HepG2 (cell line): ENCODE data around the gene RAB3A. TPM values are rescaled to one million over a fixed set of nuclear protein-coding genes. Genes with fewer than 3 reads are reported as not detected.

Source experiments
- ATAC-seq: fragments of 200-7000 bp; cut with Tn5 transposase; 3 replicates; pipeline ENCODE4 v1.9.1; 2020; ENCODE audit warnings: mild to moderate bottlenecking, moderate library complexity
- BruUV-seq: library from RNA; stranded (reverse); fragments of 400-500 nt; replicated peaks from 2 replicates; lab custom pipeline; 2021; lab: Mats Ljungman, UMichigan
- CTCF ChIA-PET: fragments of 300-600 bp; formaldehyde crosslinking; extraction: SDS; loops from one replicate; lab custom pipeline; 2021; ENCODE audit warnings: low total read pairs, inconsistent platforms, low intra/inter-chr PET ratio; lab: Yijun Ruan, JAX
- POLR2A ChIA-PET: fragments of 350-600 bp; sonication (Branson Sonifier 250); formaldehyde crosslinking; loops from one replicate; lab custom pipeline; 2020; ENCODE audit warnings: antibody characterized with exemption, inconsistent platforms; lab: Yijun Ruan, JAX
- DNase-seq: peaks from one replicate; pipeline ENCODE4 v3.0.0-alpha.2; 2015; ENCODE audit warnings: low spot score
- FAIRE-seq: peaks from 3 replicates; lab custom pipeline; 2011; peaks lifted over from hg19 to GRCh38; lab: Jason Lieb, UNC
- H2AFZ ChIP-seq: one replicate; pipeline ENCODE4 v1.6.1; 2011; ENCODE audit warnings: low read length, inconsistent platforms
- H3K27ac ChIP-seq: fragments of 300-600 bp; 3 replicates; pipeline ENCODE4 v1.8.0; 2011; ENCODE audit warnings: mixed run types, mild to moderate bottlenecking, mixed read lengths, low read length, inconsistent platforms; ENCODE audit not compliant: insufficient read depth; ENCODE audit errors: extremely low read length
- H3K27me3 ChIP-seq, 2 experiments: fragments of 200-600 bp in 1 of 2; 2 replicates in 1 of 2; 3 replicates in 1 of 2; pipeline versions ENCODE4 v1.6.0 to v1.8.0; 2011; ENCODE audit warnings: low read length in 2 of 2, mild to moderate bottlenecking in 2 of 2, moderate library complexity in 2 of 2, inconsistent platforms in 1 of 2; ENCODE audit not compliant: insufficient read depth in 2 of 2, control insufficient read depth in 1 of 2
- H3K36me3 ChIP-seq, 2 experiments: fragments of 200-600 bp in 1 of 2; replicated peaks in 1 of 2; 2 replicates in 1 of 2; 3 replicates in 1 of 2; pipeline versions ENCODE4 v1.5.1 to v1.8.0; 2011; ENCODE audit warnings: low read length in 2 of 2, inconsistent platforms in 1 of 2; ENCODE audit not compliant: insufficient read depth in 2 of 2, control insufficient read depth in 1 of 2
- H3K4me1 ChIP-seq: 2 replicates; pipeline ENCODE4 v1.5.1; 2012; ENCODE audit warnings: low read length, inconsistent platforms; ENCODE audit not compliant: insufficient read depth
- H3K4me2 ChIP-seq: 2 replicates; pipeline ENCODE4 v1.6.0; 2011; ENCODE audit warnings: low read depth, low read length, inconsistent platforms
- H3K4me3 ChIP-seq, 3 experiments: fragments of 200-600 bp in 1 of 3; sonication (generic), shearing (Covaris generic) in 1 of 3; replicated peaks in 1 of 3; 2 replicates each; pipeline ENCODE4 v1.5.1; 2011 to 2016; ENCODE audit warnings: low read length in 3 of 3, inconsistent platforms in 2 of 3, low read depth in 2 of 3, mild to moderate bottlenecking in 2 of 3, control low read depth in 1 of 3, mixed read lengths in 1 of 3; ENCODE audit not compliant: insufficient read depth in 1 of 3
- H3K79me2 ChIP-seq: one replicate; pipeline ENCODE4 v1.6.1; 2011; ENCODE audit warnings: low read length, inconsistent platforms; ENCODE audit not compliant: insufficient read depth
- H3K9ac ChIP-seq: 2 replicates; pipeline ENCODE4 v1.6.0; 2011; ENCODE audit warnings: mild to moderate bottlenecking, low read depth, low read length, inconsistent platforms; ENCODE audit not compliant: insufficient read depth
- H3K9me3 ChIP-seq: 2 replicates; pipeline ENCODE4 v1.5.1; 2012; ENCODE audit warnings: mild to moderate bottlenecking, low read length
- H4K20me1 ChIP-seq: 2 replicates; pipeline ENCODE4 v1.6.0; 2011; ENCODE audit warnings: inconsistent platforms, mild to moderate bottlenecking, low read length, moderate library complexity; ENCODE audit not compliant: insufficient read depth
- BHLHE40 ChIP-seq: IDR thresholded peaks from 2 replicates; pipeline ENCODE4 v1.6.1; 2011; ENCODE audit warnings: low read length, improper control_type of control experiment
- HDAC1 ChIP-seq: sonication (generic); formaldehyde crosslinking; IDR thresholded peaks from 2 replicates; pipeline ENCODE4 v1.5.1; 2020; ENCODE audit warnings: mild to moderate bottlenecking, missing genetic modification reagents
- MTA1 ChIP-seq: sonication (generic); formaldehyde crosslinking; IDR thresholded peaks from 2 replicates; pipeline ENCODE4 v1.4.0; 2020; ENCODE audit warnings: missing genetic modification reagents, mild to moderate bottlenecking, borderline replicate concordance
- STAG1 ChIP-seq: sonication (generic); formaldehyde crosslinking; IDR thresholded peaks from 2 replicates; pipeline ENCODE4 v1.4.0; 2020; ENCODE audit warnings: missing genetic modification reagents
- ZFP82 ChIP-seq: sonication (generic); formaldehyde crosslinking; IDR thresholded peaks from 2 replicates; pipeline ENCODE4 v1.5.1; 2020; ENCODE audit warnings: mild to moderate bottlenecking, missing genetic modification reagents, borderline replicate concordance
- ZNF552 ChIP-seq: sonication (generic); formaldehyde crosslinking; IDR thresholded peaks from 2 replicates; pipeline ENCODE4 v1.9.0; 2022; ENCODE audit warnings: missing genetic modification reagents, mild to moderate bottlenecking, borderline replicate concordance
- WGBS: methylation state at CpG from one replicate; pipeline ENCODE4 v1.1.6; 2017; ENCODE audit warnings: low lambda C conversion rate; 5-methylcytosine and 5-hydroxymethylcytosine counted together
- in situ Hi-C: cut with HindIII; loops from 2 replicates; pipeline ENCODE4 v1.10.0; 2017; ENCODE audit warnings: low pct_unique_long_range_greater_than_20kb; ENCODE audit not compliant: extremely low pct_ligation_motif_present
- intact Hi-C: fragments of 100-400 bp; cut with micrococcal nuclease; formaldehyde crosslinking; loops from one replicate; pipeline ENCODE4 v1.10.0; 2022; ENCODE audit not compliant: unreplicated experiment
- polyA plus RNA-seq, 8 experiments: library from polyadenylated mRNA; depleted of rRNA in 3 of 8; stranded (reverse) in 7 of 8; unstranded in 1 of 8; fragments of >200 nt; fragmentation: Illumina TruSeq in 4 of 8; extraction: Trizol in 4 of 8; gene quantifications; 2 replicates each; pipeline versions ENCODE4 v1.2.1 to v1.2.3, GENCODE V29; 2011 to 2016; ENCODE audit warnings: low read depth in 4 of 8, missing spikeins in 1 of 8, mixed read lengths in 1 of 8; ENCODE audit not compliant: insufficient read depth in 1 of 8
- total RNA-seq, 5 experiments: library from RNA; depleted of rRNA; stranded (reverse); fragments of >200 nt; fragmentation: Illumina TruSeq; extraction: Trizol; gene quantifications; 2 replicates each; pipeline ENCODE4 v1.2.3, GENCODE V29; 2016; ENCODE audit warnings: low read depth in 1 of 5
- TF ChIP-seq, protein P1 (sequence below): sonication (generic); formaldehyde crosslinking; conservative IDR thresholded peaks from 2 replicates; pipeline ENCODE4 v1.4.0; 2020; ENCODE audit warnings: missing genetic modification reagents
- TF ChIP-seq, protein P2 (sequence below): sonication (generic); formaldehyde crosslinking; IDR thresholded peaks from 2 replicates; pipeline ENCODE4 v1.4.0; 2020; ENCODE audit warnings: missing genetic modification reagents
- TF ChIP-seq, protein P3 (sequence below): IDR thresholded peaks from 2 replicates; pipeline ENCODE4 v1.6.1; 2016
- TF ChIP-seq, protein P4 (sequence below), 2 experiments: sonication (generic) in 1 of 2; formaldehyde crosslinking in 1 of 2; IDR thresholded peaks; 2 replicates each; pipeline versions ENCODE4 v1.5.1 to v1.6.1; 2011 to 2020; ENCODE audit warnings: borderline replicate concordance in 1 of 2, low read depth in 1 of 2, low read length in 1 of 2, mild to moderate bottlenecking in 1 of 2, missing genetic modification reagents in 1 of 2, moderate library complexity in 1 of 2
- TF ChIP-seq, protein P5 (sequence below): fragments of 450-650 bp; IDR thresholded peaks from 2 replicates; pipeline ENCODE4 v1.6.1; 2016

RAB3A gene
- total and polyA plus RNA-seq, 2 of the 13 experiments (the other 11 are each of a cell fraction or from before 2014, with no cell fraction given): 0.58 to 0.98 TPM

DNA sequence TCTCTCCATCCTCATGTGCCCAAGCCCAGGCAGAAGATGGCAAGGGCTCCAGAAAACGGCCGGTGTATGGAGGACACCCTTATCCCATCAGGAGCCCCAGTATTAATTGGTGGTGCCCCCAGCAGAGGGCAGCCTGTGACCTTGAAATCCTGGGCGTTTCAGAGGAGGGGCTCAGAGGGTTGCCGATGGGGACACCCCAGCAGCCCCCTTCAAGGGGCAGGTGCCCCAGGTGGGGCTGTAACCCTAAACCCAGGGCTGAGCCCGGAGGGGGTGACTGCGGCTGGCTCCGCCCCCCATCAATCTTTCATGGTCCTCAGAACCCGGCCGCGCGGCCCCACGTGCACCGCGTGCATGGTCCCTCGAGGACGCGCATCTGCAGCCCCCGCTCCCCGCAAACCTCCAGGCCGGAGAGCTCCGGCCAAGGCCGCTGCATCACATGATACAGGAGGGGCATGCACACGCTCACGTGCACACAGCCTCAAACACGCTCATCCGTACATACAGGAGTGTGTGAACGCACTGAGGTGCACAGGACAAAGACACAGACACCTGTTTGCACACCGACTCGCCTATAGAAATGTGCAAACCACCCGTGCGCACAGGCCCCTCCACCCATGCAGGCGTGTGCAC is 949 bp downstream of the RAB3A start:
- WGBS: 28% methylated on average over 11 of the region's 32 CpGs
- intact Hi-C loops: loop anchor here (5.0 kb wide), 1 partner anchor 119 kb away; the partner anchor contains the start of gene LSM4
- TF ChIP-seq, protein P1, sequence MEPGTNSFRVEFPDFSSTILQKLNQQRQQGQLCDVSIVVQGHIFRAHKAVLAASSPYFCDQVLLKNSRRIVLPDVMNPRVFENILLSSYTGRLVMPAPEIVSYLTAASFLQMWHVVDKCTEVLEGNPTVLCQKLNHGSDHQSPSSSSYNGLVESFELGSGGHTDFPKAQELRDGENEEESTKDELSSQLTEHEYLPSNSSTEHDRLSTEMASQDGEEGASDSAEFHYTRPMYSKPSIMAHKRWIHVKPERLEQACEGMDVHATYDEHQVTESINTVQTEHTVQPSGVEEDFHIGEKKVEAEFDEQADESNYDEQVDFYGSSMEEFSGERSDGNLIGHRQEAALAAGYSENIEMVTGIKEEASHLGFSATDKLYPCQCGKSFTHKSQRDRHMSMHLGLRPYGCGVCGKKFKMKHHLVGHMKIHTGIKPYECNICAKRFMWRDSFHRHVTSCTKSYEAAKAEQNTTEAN (CRISPR knock-in tag): 0 out of 2 replicates have a peak, but pooled peaks have one; percentile 42
- TF ChIP-seq MTA1 (CRISPR knock-in tag) (0 out of 2 replicates have a peak, but pooled peaks have one; percentile 11), BHLHE40 (peak; percentile 87), ZFP82 (no peak), HDAC1 (CRISPR knock-in tag) (0 out of 2 replicates have a peak, but pooled peaks have one; percentile 11), STAG1 (CRISPR knock-in tag) (peak; percentile 31), ZNF552 (CRISPR knock-in tag) (0 out of 2 replicates have a peak, but pooled peaks have one; percentile 51)
- TF ChIP-seq, protein P2, sequence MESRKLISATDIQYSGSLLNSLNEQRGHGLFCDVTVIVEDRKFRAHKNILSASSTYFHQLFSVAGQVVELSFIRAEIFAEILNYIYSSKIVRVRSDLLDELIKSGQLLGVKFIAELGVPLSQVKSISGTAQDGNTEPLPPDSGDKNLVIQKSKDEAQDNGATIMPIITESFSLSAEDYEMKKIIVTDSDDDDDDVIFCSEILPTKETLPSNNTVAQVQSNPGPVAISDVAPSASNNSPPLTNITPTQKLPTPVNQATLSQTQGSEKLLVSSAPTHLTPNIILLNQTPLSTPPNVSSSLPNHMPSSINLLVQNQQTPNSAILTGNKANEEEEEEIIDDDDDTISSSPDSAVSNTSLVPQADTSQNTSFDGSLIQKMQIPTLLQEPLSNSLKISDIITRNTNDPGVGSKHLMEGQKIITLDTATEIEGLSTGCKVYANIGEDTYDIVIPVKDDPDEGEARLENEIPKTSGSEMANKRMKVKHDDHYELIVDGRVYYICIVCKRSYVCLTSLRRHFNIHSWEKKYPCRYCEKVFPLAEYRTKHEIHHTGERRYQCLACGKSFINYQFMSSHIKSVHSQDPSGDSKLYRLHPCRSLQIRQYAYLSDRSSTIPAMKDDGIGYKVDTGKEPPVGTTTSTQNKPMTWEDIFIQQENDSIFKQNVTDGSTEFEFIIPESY (CRISPR knock-in tag): peak; percentile 86
- TF ChIP-seq, protein P3, sequence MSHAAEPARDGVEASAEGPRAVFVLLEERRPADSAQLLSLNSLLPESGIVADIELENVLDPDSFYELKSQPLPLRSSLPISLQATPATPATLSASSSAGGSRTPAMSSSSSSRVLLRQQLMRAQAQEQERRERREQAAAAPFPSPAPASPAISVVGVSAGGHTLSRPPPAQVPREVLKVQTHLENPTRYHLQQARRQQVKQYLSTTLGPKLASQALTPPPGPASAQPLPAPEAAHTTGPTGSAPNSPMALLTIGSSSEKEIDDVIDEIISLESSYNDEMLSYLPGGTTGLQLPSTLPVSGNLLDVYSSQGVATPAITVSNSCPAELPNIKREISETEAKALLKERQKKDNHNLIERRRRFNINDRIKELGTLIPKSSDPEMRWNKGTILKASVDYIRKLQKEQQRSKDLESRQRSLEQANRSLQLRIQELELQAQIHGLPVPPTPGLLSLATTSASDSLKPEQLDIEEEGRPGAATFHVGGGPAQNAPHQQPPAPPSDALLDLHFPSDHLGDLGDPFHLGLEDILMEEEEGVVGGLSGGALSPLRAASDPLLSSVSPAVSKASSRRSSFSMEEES (CRISPR knock-in tag): peak; percentile 49; the same call in 1 of the 2 replicates
- TF ChIP-seq, protein P4, sequence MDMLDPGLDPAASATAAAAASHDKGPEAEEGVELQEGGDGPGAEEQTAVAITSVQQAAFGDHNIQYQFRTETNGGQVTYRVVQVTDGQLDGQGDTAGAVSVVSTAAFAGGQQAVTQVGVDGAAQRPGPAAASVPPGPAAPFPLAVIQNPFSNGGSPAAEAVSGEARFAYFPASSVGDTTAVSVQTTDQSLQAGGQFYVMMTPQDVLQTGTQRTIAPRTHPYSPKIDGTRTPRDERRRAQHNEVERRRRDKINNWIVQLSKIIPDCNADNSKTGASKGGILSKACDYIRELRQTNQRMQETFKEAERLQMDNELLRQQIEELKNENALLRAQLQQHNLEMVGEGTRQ (IDR thresholded peaks at IDR 0.05; ENCODE audit: low read depth, low read length): peak; percentile 61; the same call in 1 of the 2 replicates
- TF ChIP-seq, protein P4 (CRISPR knock-in tag; IDR thresholded peaks at IDR 0.05; ENCODE audit: borderline replicate concordance): no peak
- TF ChIP-seq, protein P5, sequence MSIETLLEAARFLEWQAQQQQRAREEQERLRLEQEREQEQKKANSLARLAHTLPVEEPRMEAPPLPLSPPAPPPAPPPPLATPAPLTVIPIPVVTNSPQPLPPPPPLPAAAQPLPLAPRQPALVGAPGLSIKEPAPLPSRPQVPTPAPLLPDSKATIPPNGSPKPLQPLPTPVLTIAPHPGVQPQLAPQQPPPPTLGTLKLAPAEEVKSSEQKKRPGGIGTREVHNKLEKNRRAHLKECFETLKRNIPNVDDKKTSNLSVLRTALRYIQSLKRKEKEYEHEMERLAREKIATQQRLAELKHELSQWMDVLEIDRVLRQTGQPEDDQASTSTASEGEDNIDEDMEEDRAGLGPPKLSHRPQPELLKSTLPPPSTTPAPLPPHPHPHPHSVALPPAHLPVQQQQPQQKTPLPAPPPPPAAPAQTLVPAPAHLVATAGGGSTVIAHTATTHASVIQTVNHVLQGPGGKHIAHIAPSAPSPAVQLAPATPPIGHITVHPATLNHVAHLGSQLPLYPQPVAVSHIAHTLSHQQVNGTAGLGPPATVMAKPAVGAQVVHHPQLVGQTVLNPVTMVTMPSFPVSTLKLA: 0 out of 2 replicates have a peak, but pooled peaks have one; percentile 10

More for the DNA sequence above, 949 bp downstream of the RAB3A start:
- H4K20me1 ChIP-seq: no peaks in the 10 kb centered on the region
- no peak for FAIRE-seq
- peak; percentile 8; the same call in 2 of the 3 replicates for ATAC-seq
- in situ Hi-C loops: loop anchor here (10.0 kb wide), 1 partner anchor 212 kb away; the partner anchor contains the start of gene SSBP4
- BruUV-seq: no TSS peak
- H3K4me2 ChIP-seq: peak overlapping the region; percentile 98
- no peaks in the 10 kb centered on the region for H3K27me3 ChIP-seq
- H3K79me2 ChIP-seq: no peaks in the 10 kb centered on the region
- peak overlapping the region; percentile 67 to 94 (median 83) for H3K4me3 ChIP-seq
- peak overlapping the region; percentile 63 for H3K9ac ChIP-seq
- ChIA-PET POLR2A (interaction anchor here (0.7 to 4.0 kb wide), 5 partner anchors 10 to 183 kb away, joined by 3 to 27 read pairs (median 7); partner anchors contain the start of genes GDF15, JUND and MPV17L2), CTCF (no interaction called here)
- H3K9me3 ChIP-seq: no peaks in the 10 kb centered on the region
- no peak overlapping the region for H2AFZ ChIP-seq
- peaks cover 6 to 10% of the 10 kb centered on the region in 2 experiments; a peak in 3 of 5 replicates for H3K36me3 ChIP-seq
- DNase-seq: no peak
- peak overlapping the region; percentile 39 for H3K27ac ChIP-seq
- peaks cover 13% of the 10 kb centered on the region for H3K4me1 ChIP-seq
